ENCODE results near the gene THSD8.

The THSD8 gene

GRCh38 chr19:12782174-12782423 is 19.8 kb upstream of the THSD8 start:
- no peak for DNase-seq

GRCh38 chr19:12782424-12783290 is 19.2 kb upstream of the THSD8 start:
- peak; percentile 89 for DNase-seq

GRCh38 chr19:12783291-12783848 is 18.5 kb upstream of the THSD8 start:
- peak; percentile 83 for DNase-seq

GRCh38 chr19:12783849-12784393 is 17.9 kb upstream of the THSD8 start:
- DNase-seq: peak; percentile 15

DNA sequence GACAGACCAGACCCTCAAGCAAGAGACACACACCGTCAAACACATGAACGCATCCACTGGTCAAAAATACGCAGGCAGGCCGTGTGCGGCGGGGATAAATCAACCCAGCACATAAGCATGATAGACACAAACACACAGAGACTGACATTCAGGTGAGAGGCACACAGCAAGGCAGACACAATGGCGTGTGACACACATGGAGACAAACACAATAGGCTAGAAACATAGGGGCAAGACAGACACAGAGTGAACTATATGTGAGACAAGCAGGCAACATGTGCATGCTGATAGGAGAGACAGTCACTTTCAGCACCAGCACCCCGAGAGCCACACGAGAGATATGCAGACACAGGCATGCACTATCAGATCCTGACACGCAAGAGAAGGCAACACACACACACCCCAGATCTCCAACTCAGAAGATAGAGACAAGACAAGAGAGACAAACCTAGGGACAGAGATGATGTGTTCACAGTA is 17.4 kb upstream of the THSD8 start:
- peak; percentile 27 for DNase-seq

DNA sequence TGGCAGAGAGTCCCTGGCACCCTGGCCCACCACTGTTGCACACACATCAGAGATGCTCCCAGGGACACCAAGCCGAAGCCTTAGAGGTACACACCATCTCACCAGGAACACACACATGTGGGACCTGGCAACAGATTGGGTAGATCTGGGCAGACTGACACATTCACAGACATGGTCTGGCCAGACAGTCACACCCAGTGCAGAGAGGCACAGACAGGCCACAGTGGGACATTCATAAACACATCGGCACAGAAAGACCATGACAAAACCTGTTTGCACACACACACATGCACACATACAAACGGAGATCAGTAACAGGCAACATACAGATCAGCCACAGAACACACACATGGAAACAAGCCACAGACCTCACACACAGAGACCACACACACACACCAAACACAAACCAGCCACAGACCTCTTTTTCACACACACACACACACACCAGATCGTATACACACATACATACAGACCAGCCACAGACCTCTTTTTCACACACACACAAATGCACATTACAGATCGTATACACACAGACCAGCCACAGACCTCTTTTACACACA is 16.9 kb upstream of the THSD8 start:
- no peak for DNase-seq

- no peak for DNase-seq
These were observed 16.3 kb upstream of the THSD8 start for GRCh38 chr19:12785431-12786031.

DNA sequence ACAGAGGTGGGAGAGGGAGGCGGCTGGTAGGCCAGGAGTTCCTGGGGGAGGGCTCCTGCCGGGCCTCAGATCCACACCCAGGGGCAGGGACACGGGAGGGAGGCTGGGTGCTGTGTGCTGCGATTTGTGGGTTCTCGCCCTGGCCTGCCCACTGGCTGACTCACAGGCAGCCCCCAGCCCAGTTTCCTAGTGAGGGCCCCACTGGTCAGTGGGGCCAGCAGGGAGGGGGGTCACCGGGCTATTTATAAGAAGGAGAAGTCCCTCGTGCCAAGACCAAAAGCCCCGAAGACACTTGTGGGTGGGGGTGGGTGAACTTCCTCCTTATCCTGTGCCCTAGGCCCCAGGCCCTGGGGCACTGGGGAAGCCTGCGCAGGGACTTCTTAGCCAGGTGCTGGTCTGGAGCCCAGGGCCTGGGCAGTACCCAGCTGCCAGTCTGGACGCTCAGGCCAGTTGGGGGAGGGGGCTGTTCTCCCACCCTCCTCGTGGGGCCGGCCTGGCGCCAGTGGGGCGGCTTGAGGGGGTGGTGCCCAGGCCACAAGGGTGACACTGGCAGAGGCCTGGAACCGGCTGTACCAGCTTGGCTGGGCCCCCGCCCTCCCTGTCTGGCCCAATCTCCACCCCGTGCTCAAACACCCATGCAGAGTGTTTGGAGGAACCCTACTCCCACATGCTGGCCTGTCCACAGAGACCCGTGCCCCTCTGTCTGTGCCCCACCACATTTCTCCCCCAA is 15.6 kb upstream of the THSD8 start:
- DNase-seq: no peak

- no peak for DNase-seq
These were observed 14.9 kb upstream of the THSD8 start for GRCh38 chr19:12786952-12787351.

- no peak for DNase-seq
These were observed 14.4 kb upstream of the THSD8 start for GRCh38 chr19:12787458-12787857.

GRCh38 chr19:12788042-12788681 is 13.7 kb upstream of the THSD8 start:
- no peak for DNase-seq

DNA sequence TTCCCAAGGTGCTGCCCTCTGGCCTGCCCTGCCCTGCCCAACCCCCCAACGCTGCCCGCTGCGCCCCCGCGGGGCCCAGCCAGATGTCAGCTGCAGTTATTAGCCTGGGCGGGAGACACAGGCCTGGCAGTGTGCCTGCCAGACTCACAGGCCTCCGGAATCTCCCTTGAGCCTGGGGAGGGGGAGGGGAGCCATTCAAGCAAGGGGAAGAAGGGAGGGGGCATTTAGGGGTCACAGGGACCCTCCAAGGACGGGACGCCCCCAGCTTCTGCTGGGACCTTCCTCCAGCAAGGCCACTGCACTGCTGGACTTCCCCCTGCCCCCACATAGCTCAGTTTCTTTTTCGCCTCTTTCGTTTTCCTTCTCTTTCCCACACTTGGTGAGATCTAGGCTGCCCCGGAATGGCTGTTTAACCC is 13.2 kb upstream of the THSD8 start:
- peak; percentile 37 for DNase-seq

DNA sequence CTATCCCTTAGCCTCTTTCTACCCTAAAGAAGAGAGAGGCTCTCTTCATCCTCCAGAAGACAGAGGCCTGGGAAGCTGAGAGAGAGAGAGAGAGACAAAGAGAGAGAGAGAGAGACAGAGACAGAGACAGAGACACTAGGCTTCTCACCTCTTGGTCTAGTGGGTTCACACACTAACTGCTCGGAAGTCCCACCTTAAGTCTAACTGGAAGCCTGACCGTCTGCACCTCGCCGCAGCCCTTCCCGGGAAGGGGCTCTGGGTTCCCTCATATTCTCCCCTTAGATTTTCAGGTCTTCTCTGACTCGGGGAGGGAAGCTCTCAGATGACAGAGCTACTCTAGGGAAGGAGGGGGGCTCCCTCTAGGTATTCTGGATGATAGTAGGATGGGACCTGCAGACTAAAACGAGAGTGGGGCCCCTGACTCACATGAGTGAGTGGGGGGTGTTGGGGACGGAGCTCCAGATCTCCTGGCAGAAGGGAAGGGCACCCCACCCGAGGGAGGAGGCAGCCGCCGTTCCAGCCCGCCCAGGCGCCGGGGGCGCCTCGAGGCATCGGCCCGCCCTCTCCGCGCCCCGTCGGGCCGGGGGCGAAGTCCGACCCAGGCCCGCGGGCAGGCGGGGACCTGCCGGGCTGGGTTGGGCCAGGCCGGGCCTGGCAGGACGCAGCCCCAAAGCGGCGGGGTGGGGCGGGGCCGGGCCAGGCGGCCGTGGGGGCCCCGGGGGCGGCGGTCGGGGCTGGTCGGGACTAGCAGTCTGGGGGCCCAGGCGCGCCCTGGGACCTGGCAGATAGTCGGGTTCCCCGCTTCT is 12.6 kb upstream of the THSD8 start:
- peak; percentile 41 for DNase-seq

DNA sequence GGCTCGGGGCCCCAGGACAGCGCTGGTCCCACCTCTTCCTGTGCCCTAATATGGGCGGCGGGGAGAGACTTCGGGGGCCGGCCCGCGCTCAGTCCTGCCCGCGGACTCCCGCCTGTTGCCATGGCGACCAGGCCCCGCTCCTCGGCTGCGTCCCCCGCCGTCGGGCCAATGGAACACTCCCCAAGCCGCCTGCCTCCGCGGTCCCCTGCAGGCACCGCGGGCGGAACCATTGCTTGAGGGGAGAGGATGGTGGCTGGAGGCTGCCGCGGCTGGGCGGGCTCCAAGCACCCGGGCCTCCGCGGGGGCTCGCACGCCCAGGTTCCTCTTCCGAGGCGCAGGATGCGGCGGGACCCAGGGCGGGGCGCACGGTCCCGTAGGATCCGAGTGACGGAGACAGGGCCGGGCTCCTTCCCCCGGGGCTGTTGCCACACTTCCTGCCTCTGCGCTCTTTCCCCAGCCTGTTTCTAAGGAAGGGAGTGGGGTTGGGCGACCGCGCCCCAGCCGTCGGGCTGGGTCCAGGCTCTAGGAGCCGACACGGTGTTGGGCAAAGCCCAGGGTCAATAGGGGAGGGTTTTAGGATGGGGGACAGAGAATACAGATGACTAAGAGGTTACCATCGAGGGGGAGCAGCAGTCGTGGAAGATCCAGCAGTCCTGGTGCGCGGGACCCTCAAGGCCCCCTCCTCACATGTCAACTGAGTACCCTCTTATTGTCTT is 11.8 kb upstream of the THSD8 start:
- peak; percentile 98 for DNase-seq

DNA sequence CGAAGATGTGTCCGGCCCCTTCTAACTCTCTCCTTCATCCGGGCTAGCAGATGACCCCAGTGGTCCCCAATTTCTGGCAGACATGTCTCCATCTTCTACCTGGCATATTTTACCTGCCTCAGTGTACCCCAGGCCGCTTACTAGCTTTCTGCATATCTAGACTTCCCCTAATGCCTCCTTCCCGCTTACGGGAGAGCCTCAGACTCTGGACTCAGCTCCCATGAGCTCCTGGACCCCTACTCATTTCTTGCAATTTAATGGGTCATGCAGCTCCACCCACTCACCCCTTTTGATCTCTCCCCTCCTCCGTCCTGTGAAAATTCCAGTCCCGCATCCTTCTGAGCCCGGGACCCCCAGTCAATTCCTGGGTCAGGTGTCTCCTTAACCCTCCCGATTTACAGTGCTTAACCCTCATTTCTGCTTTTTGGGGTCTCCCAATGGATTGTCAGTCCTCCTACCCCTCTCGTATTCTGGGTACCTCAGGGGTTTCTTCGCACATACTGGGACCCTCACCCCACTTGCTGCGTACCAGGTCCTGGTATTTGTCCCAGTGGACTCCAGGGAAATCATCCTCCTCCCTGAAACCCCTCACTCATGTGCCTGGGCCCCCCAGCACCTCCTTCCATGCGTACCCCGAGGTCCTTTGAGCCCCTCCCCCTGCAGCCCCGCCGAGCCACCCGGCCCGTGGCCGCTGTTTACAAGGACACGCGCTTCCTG is 11.1 kb upstream of the THSD8 start:
- DNase-seq: no peak

- peak; percentile 97 for DNase-seq
These were observed 10.4 kb upstream of the THSD8 start, which contains the start of gene JUNB for GRCh38 chr19:12791345-12792050. Gene JUNB, plus strand, starts transcription at chr19:12791486. Its CDS starts 286 bp downstream, at chr19:12791772.

- peak; percentile 84 for DNase-seq
These were observed 9.6 kb upstream of the THSD8 start for GRCh38 chr19:12792051-12792852.

- DNase-seq: no peak
These were observed 9.0 kb upstream of the THSD8 start for GRCh38 chr19:12792853-12793289.

All from stimulated activated CD4-positive, alpha-beta T cell treated with anti-CD3 and anti-CD28 coated beads, Interleukin-1b, Interleukin-23, amount 100 ng/mL, for 48 hours (primary cell).